Esophagus squamous epithelium (tissue), 5 donors: ENCODE measurements around the gene PDHX. TPM values are rescaled to one million over a fixed set of nuclear protein-coding genes. Genes with fewer than 3 reads are reported as not detected.
A peak's percentile ranks its signal among the peaks of the same experiment; 100 is the strongest.

Experiments used
- DNase-seq: peaks from one replicate; lab custom pipeline; 2025; lab: John Stamatoyannopoulos, UW
- H3K27ac ChIP-seq, 4 donors: fragments of 200-600 bp; sonication (generic); one replicate each; pipeline ENCODE4 v1.5.1; 2016 to 2019; ENCODE audit warnings: mild to moderate bottlenecking in 1 of 4
- H3K27me3 ChIP-seq, 4 donors: fragments of 200-600 bp; sonication (generic); 1 replicate in 3 of 4; 2 replicates in 1 of 4; pipeline versions ENCODE4 v1.5.1 to v1.6.0; 2017 to 2021; ENCODE audit warnings: antibody characterized with exemption in 1 of 4
- H3K36me3 ChIP-seq, 3 donors: fragments of 200-600 bp; sonication (generic); one replicate each; pipeline ENCODE4 v1.5.1; 2016 to 2019
- H3K4me1 ChIP-seq, 3 donors: fragments of 200-600 bp; sonication (generic); one replicate each; pipeline ENCODE4 v1.5.1; 2017 to 2019
- H3K4me3 ChIP-seq, 4 donors: fragments of 200-600 bp; sonication (generic); 1 replicate in 3 of 4; 2 replicates in 1 of 4; pipeline ENCODE4 v1.5.1; 2016 to 2019; ENCODE audit warnings: mild to moderate bottlenecking in 2 of 4, moderate library complexity in 1 of 4
- H3K9me3 ChIP-seq, 3 donors: fragments of 200-600 bp; sonication (generic); one replicate each; pipeline ENCODE4 v1.5.1; 2016 to 2019
- CTCF ChIP-seq, 6 experiments: fragments of 450-650 bp in 4 of 6; fragments of 200-600 bp in 2 of 6; sonication (generic) in 2 of 6; IDR thresholded peaks; one replicate each; pipeline ENCODE4 v1.5.1; 2016 to 2019; ENCODE audit warnings: antibody characterized with exemption in 6 of 6, mild to moderate bottlenecking in 4 of 6, moderate library complexity in 4 of 6
- POLR2A ChIP-seq, 4 donors: fragments of 450-650 bp; IDR thresholded peaks; one replicate each; pipeline ENCODE4 v1.6.1; 2017; ENCODE audit warnings: antibody characterized with exemption in 4 of 4, mild to moderate bottlenecking in 4 of 4, moderate library complexity in 3 of 4
- WGBS, 2 donors: methylation state at CpG; one replicate each; pipeline ENCODE4 v1.1.5; 2018; 5-methylcytosine and 5-hydroxymethylcytosine counted together
- intact Hi-C: fragments of 100-400 bp; cut with DNase I; formaldehyde crosslinking; loops from one replicate; pipeline ENCODE4 v1.15.0; 2022
- total RNA-seq, 4 donors: library from RNA; depleted of rRNA; stranded (reverse); fragments of >200 nt; gene quantifications; one replicate each; pipeline ENCODE4 v1.1.0, GENCODE V29; 2016
- donor health status: DM: yes; HTN: yes; CAD: no.

The PDHX gene
- total RNA-seq = 10 to 100 TPM; 14.1 to 29.9 (median 25.7) TPM

GRCh38 chr11:34916015-34916842 is at the start of gene PDHX, which contains the start of gene APIP:
Gene PDHX, plus strand, starts transcription at chr11:34916618. Its CDS starts 38 bp downstream, at chr11:34916656.
Gene APIP, minus strand, starts transcription at chr11:34916379. Its CDS starts 95 bp downstream, at chr11:34916284.
- no peaks in the 10 kb centered on the region for H3K9me3 ChIP-seq
- WGBS, 2 donors = 3% methylated on average over 6 of the region's 79 CpGs; no CpG with 5 or more reads in 1 of the 2 donors
- peaks cover 0 to 52% (median 20%) of the 10 kb centered on the region in 3 donors for H3K4me1 ChIP-seq
- no peaks in the 10 kb centered on the region for H3K27me3 ChIP-seq
- TF ChIP-seq POLR2A (IDR thresholded peaks at IDR 0.05) = peak in 3 of 4 donors; percentile 92 to 97 (median 94)
- no peak for TF ChIP-seq CTCF (IDR thresholded peaks at IDR 0.05)
- peak within 1 kb of the TSS; percentile 88 to 97 (median 95) for H3K27ac ChIP-seq
- H3K4me3 ChIP-seq = peak within 1 kb of the TSS; percentile 63 to 87 (median 84)
- H3K36me3 ChIP-seq = peaks cover 0 to 14% (median 0%) of the 10 kb centered on the region in 3 donors
- DNase-seq = peak; percentile 95
- intact Hi-C loops = no loop called here

- H3K36me3 ChIP-seq = no peaks in the 10 kb centered on the region
- intact Hi-C loops = no loop called here
- TF ChIP-seq POLR2A (IDR thresholded peaks at IDR 0.05) (no peak), CTCF (IDR thresholded peaks at IDR 0.05) (peak in 1 of 6 experiments; percentile 34)
- no peak overlapping the region for H3K4me3 ChIP-seq
- no peak for DNase-seq
- H3K4me1 ChIP-seq = peaks cover 0 to 46% (median 5%) of the 10 kb centered on the region in 3 donors
- 75 to 88% methylated on average over 3 of the region's 3 CpGs for WGBS, 2 donors
- H3K9me3 ChIP-seq = no peaks in the 10 kb centered on the region
- H3K27me3 ChIP-seq = no peaks in the 10 kb centered on the region
- H3K27ac ChIP-seq = peak overlapping the region in 1 of 4 donors; percentile 6
Observed at GRCh38 chr11:34869425-34869824, 47.0 kb upstream of the PDHX start.

GRCh38 chr11:34870548-34871196 is 45.7 kb upstream of the PDHX start:
- intact Hi-C loops = no loop called here
- Histone ChIP-seq H3K36me3 (no peaks in the 10 kb centered on the region), H3K4me3 (no peak overlapping the region), H3K27me3 (no peaks in the 10 kb centered on the region), H3K27ac (no peak overlapping the region), H3K9me3 (no peaks in the 10 kb centered on the region), H3K4me1 (peaks cover 0 to 51% (median 3%) of the 10 kb centered on the region in 3 donors)
- no peak for TF ChIP-seq CTCF (IDR thresholded peaks at IDR 0.05)
- TF ChIP-seq POLR2A (IDR thresholded peaks at IDR 0.05) = no peak
- WGBS, 2 donors = 81 to 89% methylated on average over 3 to 4 of the region's 5 CpGs
- no peak for DNase-seq

GRCh38 chr11:34874202-34874601 is 42.2 kb upstream of the PDHX start:
- H3K4me1 ChIP-seq = peaks cover 4 to 50% (median 6%) of the 10 kb centered on the region in 3 donors
- peak overlapping the region in 2 of 4 donors; percentile 64 to 69 for H3K27ac ChIP-seq
- no peaks in the 10 kb centered on the region for H3K36me3 ChIP-seq
- intact Hi-C loops = no loop called here
- TF ChIP-seq POLR2A (IDR thresholded peaks at IDR 0.05) = no peak
- TF ChIP-seq CTCF (IDR thresholded peaks at IDR 0.05) = no peak
- no peak overlapping the region for H3K4me3 ChIP-seq
- no peaks in the 10 kb centered on the region for H3K27me3 ChIP-seq
- DNase-seq = no peak
- 80 to 83% methylated on average over 3 to 4 of the region's 4 CpGs for WGBS, 2 donors
- no peaks in the 10 kb centered on the region for H3K9me3 ChIP-seq
